ENCODE data around the gene TMPRSS9.

TMPRSS9 gene

DNA sequence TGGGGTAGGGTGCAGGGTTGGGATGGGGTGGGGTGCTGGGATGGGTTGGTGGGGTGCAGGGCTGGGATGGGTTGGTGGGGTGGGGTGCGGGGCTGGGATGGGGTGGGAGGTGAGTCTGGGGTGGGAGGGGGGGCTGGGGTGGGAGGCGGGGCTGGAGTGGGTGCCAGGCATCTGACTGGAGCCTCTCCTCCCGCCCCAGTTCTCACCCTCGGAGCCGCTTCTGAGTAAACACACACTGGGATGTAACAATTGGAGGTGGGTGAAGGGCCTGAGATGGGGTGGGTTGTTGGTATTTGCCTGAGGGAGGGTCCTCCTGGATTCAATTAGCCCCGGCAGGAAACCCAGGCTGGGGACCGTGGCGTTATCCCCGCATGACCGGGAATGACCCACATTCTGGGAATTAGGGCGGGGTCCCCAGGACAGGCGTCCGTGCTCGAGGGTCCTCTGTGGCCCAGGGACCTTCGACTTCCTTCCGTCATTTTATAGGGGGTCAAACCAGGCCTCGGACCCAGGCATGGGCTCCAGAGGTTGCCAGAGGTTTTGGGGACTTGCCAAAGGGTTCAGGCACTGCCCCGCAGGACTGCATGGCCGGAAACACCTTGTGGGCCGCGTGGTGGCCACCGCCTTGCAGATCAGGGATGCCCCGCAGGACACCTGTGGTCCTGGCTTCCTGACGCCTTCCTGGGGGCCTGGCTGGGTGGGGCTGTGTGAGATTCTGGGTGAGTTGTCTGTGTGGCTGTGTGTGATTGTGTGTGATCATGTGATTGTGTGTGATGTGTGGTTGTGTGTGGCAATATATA, 1.4 kb downstream of the TMPRSS9 start:
- no peak for DNase-seq (ENCODE audit: low spot score)

DNA sequence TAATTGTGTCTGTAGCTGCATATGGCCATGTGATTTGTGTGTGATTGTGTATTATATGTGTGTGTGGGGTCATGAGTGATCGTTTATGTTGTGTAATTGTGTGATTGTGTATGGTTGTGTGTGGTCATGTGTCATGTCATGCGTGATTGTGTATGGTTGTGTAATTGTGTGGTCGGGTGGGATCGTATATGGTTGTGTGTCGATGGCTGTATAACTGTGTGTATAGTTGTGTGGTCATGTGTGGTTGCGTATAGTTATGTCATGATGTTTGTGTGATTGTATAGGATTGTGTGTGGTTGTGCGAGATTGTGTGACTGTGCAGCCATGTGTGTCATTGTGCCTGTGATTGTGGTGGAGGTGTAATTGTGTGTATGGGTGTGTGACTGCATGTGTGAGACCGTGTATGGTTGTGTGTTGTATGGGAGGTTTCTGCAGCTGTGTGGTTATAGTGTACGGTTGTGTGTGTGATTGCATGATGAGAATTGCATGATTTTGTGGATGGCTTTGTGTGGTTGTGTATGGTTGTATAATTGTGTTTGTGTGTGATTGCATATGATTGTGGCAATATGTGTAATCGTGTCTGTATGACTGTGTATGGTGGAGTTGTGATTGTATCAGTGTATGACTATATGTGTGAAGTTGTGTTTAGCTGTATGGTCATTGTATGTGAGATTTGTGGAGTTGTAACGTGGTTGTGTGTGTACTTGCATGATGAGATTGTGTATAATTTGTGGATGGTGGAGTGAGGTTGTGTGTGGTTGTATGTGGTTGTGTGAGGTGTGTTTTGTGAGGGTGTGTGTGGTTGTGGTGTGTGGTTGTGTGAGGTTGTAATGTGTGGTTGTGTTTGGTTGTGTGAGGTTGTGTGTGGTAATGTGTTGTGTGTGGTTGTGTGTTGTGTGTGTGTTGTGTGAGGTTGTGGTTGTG, 2.2 kb downstream of the TMPRSS9 start:
- no peak for DNase-seq (ENCODE audit: low spot score)

DNA sequence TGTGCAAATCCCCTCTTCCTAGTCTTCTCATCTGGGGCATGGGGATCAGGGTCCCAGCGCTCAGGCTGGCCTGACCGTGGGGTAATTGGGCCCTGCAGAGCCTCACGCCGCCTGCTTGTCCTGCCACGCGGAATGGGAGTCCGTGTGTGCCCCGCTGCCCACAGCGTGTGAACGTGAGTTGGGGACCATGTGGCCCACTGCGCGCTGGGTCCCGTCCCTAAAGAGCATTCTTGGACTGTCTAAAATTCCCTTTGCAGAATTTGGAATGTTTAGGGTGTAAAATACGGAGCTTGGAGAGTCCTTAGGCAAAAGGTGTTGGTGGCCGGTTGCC, 2.9 kb downstream of the TMPRSS9 start:
- no peak for DNase-seq (ENCODE audit: low spot score)

DNA sequence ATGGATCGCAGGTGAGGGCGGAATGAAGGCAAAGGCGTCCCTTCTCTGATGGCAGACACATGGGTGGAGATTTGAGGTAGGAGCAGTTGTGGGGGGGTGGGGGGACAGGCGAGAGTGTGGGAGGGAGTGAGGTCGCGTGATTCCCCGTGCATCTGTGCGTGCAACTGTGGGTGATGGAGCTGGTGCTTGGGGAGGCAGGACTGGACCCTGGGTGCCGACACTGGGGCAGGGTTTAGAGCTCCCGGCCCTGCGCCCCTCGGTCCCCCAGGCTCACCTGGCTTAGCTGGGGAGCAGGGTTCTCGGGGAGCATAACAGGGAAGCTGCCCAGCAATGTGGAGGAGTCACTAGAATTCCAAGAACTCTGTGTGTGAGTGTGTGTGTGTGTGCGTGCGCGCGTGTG, 3.4 kb downstream of the TMPRSS9 start:
- DNase-seq (ENCODE audit: low spot score) = no peak

DNA sequence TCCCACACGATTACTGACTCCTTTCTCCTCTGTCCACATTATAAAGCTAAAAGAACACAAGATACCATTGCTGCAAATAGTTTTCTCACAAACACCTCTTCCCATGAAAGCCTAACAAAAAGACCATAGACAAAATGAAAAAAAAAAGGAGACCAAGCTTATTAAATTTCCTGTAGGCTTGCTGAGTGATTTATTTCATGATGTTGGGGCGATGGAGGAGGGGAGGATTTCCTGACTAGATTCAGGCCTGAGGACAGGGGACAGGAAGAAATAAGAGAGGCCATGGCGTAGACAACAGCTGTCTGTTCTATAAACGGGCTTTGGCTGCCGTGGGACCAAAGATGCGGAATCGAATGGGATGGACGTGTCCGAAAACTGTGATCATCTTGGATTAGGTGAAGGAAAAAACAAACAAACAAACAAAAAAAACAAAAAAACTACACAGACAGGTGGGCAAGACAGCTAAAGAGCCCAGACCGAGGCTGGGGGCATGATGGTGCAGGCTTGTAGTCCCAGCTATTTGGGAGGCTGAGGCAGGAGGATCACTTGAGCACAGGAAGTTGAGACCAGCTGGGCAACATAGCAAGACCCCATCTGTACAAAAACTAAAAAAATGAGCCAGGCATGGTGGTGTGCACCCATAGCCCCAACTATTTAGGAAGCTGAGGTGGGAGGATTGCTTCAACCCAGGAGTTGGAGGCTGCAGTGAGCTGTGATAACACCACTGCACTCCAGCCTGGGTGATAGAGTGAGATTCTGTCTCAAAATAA, 5.3 kb downstream of the TMPRSS9 start:
- no peak for DNase-seq (ENCODE audit: low spot score)

DNA sequence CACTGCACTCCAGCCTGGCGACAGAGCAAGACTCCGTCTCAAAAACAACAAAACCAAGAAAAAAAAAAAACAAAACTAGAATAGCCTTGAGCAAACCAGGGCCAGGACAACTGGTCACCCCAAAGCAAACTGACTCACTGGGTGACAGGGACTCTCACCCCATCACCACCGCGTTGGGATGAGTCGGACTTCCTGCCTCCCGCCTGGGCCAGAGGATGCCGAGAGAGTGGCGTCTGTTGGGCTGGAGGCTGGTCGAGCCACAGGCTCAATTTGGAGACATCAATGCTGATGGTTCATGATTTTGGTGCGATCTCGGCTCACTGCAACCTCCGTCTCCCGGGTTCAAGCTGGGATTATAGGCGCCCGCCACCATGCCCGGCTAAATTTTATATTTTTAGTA, 11.6 kb downstream of the TMPRSS9 start:
- DNase-seq (ENCODE audit: low spot score) = no peak

DNA sequence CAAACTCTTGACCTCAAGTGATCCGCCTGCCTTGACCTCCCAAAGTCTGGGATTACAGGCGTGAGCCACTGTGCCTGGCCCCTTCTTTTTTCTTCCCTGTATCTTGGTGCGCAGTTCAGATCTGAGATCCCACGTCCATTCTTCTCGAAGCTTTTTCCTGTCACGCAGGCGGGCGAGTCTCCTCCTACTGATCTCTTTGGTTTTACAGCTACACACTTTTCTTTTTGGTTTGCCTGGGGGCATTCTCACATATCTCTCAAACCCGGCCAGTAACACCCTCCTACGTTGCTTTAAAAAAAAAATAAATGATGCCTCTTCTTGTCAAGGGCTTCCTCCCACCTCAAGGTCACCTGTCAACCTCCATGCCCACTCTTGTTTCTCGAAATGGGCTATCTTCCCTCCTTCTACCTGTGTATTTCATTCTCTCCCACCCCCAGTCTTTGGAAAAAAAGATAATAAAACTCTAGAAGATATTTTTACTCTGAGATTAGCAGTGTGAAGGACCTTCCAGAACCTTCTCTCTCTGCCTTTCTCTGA, 12.1 kb downstream of the TMPRSS9 start:
- no peak for DNase-seq (ENCODE audit: low spot score)

DNA sequence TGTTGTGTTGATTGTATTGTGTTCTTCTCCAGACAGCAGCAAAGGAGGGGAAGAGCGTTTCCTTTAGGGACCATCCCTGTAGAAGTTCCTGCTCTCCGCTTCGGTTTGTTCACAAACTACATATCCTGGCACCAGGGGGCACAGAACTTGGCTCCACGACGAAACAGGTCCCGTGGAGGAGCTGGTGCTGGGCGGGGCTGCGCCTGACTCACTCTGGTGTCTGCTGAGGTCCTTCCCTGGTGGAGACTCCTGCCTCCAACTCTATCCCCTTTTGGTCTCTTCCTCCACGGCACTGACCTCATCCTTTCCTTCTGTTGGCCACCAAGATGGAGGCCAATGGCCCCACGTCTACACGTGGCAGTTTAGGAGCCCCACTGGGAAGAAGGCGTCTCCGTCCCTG, 14.7 kb downstream of the TMPRSS9 start:
- no peak for DNase-seq (ENCODE audit: low spot score)

DNA sequence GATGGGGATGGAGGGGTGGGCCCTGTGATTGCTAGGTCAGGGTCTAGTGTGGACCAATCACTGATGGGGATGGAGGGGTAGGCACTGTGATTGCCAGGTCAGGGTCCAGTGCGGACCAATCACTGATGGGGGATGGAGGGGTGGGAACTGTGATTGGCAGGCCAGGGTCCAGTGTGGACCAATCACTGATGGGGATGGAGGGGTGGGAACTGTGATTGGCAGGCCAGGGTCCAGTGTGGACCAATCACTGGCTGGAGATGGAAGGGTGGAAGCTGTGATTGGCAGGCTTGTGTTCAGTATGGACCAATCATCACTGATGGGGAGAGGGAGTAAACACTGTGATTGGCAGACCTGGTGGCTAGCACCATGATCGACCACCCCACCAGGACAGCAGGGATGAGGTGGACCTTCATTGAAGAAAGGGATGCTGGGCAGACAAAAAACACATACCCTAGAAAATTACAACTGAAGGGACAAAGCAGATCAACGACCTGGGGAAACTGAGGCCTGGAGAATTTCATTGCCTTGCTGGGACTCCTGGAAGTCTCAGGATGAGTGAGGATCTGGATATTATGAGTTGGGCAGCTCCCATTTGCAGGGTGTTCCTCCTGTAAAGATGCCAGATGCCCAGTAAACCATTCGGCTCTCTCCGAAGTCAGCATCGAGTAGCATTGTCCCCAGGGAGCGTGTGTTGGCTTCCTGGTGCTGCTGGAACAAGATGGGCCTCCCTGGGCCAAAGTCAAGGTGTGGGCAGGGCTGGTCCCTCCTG, 15.5 kb downstream of the TMPRSS9 start:
- no peak for DNase-seq (ENCODE audit: low spot score)

DNA sequence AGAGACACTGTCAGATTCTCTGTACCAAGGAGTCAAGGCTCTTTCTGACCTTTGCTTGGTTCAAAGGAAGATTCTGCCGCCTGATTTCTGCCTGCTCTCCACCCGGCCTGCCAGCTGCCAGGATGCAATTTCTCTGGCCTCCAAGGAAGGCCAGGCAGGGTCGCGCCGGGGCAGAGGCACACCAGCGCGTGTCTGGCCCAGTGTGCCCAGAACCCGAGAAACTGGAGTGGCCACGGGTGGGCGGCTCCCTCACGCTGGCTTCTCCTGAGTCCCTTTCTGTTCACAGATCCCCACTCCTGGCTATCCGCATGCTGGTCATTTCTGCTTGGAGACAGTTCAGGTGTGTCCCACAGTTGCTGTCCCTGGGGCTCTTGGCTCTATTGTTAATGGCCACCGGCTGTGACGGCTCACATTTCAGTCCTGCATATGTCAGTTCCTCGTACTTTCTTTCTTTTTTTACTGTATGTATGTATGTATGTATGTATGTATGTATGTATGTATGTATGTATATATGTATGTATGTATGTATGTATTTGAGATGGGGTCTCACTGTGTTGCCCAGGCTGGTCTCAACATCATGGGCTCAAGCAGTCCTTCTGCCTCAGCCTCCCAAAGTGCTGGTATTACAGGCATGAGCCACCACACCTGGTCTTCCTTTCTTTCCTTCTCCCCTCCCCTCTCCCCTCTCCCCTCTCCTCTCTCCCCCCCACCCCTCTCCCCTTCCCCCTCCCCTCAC, 16.9 kb downstream of the TMPRSS9 start:
- DNase-seq (ENCODE audit: low spot score) = no peak

DNA sequence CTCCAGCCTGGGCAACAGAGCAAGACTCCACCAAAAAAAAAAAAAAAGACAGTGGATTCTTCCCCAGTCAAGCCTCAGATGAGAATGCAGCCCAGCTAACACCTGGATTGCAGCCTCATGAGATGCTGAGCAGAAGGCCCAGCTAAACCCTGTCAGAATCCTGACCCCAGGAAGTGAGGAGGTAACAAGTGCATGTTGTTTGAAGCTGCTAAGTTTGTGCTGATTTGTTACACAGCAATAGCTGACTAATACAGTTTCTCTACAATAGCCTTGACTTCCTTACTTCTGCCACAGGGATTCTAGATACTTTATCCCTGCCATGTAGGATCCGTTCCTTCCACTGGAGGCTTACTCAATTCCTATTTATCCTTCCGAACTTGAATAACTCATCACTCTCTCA, 20.5 kb downstream of the TMPRSS9 start:
- no peak for DNase-seq (ENCODE audit: low spot score)

DNA sequence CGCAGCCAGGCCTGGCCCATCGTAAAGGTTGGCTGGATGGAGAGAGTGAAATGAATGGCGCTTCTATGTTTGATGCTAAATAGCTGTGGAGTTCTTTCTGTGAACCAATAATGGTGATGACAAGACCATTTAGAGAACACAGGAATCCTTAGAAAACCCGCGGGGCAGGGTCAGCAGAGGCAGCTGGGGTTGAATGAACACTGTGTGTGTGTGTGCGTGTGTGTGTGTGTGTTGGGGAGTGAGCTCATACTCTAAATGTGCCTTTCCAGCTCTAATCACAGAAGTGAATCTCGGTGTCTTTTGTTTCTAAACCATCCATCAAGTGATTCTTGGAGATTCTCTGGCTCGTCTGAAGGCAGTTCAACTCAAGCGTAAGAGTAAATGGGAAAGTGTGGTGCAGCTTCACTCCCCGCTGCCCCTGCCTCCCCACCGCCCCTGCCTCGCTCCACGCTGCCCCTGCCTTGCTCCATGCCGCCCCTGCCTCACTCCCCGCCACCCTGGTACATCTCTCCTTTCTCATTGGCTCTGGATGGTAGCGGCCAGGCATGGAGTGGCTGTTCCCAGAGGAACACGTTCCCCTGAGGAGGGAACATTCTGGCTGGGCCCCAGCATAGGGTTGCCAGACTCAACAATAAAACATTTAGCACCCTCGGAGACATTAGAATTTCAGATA, 21.2 kb downstream of the TMPRSS9 start:
- no peak for DNase-seq (ENCODE audit: low spot score)

DNA sequence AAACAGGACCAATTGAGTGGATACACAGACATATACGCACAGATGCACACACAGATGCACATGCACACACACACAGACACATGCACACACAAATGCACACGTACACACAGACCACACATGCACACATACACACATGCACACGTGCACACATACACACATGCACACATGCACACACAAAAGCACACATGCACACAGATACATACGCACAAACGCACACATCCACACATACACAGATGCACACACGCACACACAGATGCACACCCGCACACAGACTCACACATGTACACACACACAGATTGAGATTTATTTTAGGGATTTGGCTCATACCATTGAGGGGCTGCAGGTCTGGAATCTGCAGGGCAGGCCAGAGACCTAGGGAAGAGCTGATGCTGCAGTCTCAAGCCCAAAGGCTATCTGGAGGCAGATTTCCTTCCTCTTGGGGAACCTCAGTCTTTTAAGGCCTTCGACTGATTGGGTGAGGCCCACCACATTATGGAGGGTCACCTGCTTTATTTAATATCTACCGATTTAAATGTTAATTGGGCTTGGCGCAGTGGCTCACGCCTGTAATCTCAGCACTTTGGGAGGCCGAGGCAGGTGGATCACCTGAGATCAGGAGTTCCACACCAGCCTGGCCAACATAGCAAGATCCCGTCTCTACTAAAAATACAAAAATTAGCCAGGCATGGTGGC, 22.6 kb downstream of the TMPRSS9 start:
- no peak for DNase-seq (ENCODE audit: low spot score)

DNA sequence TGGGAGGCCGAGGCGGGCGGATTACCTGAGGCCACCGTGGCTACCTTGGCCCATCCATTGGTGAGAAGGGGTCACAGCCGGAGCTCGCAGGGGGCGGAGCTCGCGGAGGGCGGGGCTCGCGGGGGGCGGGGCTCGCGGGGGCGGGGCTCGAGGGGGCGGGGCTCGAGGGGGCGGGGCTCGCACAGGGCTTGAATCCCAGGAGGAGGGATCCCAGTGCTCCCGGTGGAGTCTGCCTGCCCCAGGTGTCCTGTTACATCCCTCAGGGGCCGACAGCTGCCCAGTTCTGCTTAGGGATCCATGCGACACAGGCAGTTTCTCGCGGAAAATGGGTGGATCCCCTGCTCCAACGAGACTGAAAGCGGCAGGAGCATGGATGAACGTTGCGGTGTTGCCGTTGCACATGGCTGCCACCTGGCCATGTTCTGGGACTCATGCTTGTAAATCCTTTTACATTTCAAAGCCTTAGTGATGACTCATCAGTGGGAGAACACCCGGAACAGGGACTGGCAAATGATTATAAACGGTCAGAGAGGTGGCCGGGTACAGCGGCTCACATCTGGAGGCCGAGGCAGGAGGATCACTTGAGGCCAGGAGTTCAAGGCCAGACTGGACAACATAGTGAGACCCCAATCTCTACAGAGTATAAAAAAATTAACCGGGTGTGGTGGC, 25.1 kb downstream of the TMPRSS9 start:
- DNase-seq (ENCODE audit: low spot score) = no peak

DNA sequence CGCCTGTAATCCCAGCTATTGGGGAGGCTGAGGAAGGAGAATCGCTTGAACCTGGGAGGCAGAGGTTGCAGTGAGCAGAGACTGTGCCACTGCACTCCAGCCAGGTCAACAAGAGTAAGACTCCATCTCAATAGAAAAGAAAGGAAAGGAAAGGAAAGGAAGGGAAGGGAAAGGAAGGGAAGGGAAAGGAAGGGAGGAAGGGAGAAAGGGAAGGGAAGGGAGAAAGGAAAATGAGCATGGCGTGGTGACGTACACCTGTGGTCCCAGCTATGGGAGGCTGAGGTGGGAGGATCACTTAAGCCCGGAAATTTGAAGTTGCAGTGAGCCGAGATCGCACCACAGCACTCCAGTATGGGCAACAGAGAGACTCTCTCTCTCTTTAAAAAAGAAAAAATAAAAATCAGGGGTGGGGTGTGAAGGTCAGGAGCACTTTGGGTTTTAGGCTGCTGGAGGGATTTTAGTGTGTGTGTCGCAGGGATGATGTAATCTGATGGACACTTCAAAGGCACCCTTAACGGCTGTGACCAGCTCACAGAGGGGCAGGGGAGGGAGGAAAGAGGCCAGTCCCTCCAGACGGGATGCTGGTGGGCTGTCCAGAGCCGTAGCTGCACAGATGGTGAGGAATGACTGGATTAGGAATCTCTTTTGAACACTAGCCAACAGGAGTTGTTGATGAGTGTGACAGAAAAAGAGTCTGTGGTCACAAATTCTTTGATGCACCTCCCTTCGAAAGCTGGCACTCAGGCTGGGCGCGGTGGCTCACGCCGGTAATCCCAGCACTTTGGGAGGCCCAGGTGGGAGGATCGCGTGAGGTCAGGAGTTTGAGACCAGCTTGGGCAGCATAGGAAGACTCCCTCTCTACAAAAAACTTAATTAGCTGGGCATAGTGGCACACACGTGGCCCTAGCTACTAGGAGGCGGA, 27.6 kb downstream of the TMPRSS9 start:
- DNase-seq (ENCODE audit: low spot score) = no peak

DNA sequence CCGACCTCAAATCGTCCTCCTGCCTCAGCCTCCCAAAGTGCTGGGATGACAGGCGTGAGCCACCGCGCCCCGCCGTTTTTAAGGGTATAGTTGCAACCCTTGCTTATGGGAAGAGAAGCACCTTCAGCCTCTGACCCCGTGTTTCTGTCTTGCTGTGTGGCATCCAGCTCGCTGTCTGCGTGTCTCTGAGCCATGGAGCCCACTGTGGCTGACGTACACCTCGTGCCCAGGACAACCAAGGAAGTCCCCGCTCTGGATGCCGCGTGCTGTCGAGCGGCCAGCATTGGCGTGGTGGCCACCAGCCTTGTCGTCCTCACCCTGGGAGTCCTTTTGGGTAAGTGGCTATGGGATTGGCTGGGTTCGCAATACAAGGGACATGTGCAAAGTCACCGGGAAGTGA, 29.5 kb downstream of the TMPRSS9 start:
- no peak for DNase-seq (ENCODE audit: low spot score)

DNA sequence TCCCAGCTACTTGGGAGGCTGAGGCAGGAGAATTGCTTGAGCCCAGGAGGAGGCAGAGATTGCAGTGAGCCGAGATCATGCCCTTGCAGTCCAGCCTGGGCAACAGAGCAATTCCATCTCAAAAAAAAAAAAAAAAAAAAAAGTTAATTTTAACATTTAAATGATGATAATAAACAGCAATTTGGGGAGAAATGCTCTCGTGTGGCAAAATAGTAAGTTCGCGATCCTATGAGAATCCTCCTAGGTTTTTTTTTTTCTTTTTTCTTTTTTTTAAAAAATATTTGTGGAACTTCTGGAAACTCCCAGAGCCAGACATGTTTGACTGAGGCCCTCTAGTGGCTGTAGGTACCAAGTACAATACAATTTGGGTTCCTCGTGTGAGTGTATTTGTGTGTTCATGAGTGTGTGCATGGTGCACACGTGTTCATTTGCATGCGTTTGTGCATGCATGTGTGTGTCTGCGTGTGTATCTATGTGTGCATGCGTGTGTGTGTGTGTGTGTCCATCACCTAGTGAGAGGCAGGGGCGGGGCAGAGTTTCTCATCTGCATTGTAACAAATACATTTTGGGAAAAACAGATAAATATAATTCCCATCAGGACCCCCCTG, 31.2 kb downstream of the TMPRSS9 start:
- no peak for DNase-seq (ENCODE audit: low spot score)

DNA sequence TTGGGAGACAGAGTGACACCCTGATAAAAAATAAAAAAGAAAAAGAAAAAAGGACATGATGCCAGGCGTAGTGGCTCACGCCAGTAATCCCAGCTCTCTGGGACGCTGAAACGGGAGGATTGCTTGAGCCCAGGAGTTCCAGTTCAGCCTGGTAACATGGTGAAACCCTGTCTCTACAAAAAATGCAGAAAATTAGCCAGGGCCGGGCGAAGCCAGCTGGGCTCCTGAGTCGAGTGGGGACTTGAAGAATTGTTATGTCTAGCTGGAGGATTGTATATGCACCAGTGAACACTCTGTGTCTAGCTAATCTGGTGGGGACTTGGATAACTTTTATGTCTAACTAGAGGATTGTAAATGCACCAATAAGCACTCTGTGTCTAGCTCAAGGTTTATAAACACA, 32.3 kb downstream of the TMPRSS9 start:
- DNase-seq (ENCODE audit: low spot score) = no peak
